ENCODE data around the gene CFAP58.

DNA sequence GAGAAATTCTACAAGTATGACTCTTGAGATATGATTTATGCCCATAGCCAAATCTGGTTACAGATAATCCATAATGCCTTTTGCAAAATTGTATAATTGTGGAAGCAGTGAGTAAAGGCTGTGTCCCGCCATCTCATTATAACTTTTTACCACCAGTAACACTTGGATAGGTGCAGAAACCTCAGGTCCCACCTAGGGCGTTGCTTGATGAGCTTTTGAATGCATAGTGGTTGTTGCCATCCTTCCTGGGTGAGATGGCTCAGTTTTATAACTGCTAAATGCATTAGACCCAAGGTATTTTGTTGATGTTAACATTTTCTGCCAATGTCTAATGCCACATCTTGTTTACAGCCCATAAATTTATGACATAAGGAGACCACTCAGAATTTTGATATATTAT lies 42.9 kb downstream of the CFAP58 start:
- TF ChIP-seq, protein P1, sequence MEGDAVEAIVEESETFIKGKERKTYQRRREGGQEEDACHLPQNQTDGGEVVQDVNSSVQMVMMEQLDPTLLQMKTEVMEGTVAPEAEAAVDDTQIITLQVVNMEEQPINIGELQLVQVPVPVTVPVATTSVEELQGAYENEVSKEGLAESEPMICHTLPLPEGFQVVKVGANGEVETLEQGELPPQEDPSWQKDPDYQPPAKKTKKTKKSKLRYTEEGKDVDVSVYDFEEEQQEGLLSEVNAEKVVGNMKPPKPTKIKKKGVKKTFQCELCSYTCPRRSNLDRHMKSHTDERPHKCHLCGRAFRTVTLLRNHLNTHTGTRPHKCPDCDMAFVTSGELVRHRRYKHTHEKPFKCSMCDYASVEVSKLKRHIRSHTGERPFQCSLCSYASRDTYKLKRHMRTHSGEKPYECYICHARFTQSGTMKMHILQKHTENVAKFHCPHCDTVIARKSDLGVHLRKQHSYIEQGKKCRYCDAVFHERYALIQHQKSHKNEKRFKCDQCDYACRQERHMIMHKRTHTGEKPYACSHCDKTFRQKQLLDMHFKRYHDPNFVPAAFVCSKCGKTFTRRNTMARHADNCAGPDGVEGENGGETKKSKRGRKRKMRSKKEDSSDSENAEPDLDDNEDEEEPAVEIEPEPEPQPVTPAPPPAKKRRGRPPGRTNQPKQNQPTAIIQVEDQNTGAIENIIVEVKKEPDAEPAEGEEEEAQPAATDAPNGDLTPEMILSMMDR (IDR thresholded peaks at IDR 0.05): no peak
- no peak for TF ChIP-seq POLR2A (IDR thresholded peaks at IDR 0.05)
